AG09319 (cell line): Measurements from ENCODE around the gene PCBP3.
"Not testable (repeated sequence)": the region's sequence is repeated elsewhere in the genome, so short reads cannot be mapped to it uniquely, and the experiment has no call there.

Experiments
- DNase-seq: peaks from one replicate; pipeline ENCODE4 v3.0.0-alpha.2; 2010; ENCODE audit warnings: low read depth; ENCODE audit errors: extremely low read depth
- TF ChIP-seq, protein P1 (sequence below): IDR thresholded peaks from 2 replicates; pipeline ENCODE4 v1.5.1; 2011; ENCODE audit warnings: low read depth, mild to moderate bottlenecking, inconsistent platforms, low read length, moderate library complexity

The PCBP3 gene

DNA sequence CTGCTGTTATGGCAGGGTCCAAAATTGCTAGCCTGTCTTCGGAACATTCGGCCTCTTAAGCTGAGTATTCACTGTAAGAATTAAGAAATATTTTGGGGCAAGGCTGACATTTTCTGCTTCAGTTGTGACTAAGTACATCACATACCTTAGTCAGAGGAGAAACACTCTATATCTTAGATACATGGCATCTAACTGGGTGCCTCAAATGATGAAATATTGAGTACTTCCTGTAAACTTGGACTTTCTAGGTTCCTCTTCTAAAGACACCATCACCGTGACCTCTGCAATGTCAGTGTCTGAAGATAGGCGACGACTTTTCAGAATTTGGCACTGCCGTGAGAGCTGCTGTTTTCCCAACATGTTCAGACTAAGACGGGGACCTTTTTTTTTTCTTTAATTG lies 65.6 kb downstream of the PCBP3 start:
- TF ChIP-seq, protein P1, sequence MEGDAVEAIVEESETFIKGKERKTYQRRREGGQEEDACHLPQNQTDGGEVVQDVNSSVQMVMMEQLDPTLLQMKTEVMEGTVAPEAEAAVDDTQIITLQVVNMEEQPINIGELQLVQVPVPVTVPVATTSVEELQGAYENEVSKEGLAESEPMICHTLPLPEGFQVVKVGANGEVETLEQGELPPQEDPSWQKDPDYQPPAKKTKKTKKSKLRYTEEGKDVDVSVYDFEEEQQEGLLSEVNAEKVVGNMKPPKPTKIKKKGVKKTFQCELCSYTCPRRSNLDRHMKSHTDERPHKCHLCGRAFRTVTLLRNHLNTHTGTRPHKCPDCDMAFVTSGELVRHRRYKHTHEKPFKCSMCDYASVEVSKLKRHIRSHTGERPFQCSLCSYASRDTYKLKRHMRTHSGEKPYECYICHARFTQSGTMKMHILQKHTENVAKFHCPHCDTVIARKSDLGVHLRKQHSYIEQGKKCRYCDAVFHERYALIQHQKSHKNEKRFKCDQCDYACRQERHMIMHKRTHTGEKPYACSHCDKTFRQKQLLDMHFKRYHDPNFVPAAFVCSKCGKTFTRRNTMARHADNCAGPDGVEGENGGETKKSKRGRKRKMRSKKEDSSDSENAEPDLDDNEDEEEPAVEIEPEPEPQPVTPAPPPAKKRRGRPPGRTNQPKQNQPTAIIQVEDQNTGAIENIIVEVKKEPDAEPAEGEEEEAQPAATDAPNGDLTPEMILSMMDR: no peak
- no peak for DNase-seq

- TF ChIP-seq, protein P1: no peak
- DNase-seq: no peak
These were observed 66.3 kb downstream of the PCBP3 start for GRCh38 chr21:45709696-45710268.

DNA sequence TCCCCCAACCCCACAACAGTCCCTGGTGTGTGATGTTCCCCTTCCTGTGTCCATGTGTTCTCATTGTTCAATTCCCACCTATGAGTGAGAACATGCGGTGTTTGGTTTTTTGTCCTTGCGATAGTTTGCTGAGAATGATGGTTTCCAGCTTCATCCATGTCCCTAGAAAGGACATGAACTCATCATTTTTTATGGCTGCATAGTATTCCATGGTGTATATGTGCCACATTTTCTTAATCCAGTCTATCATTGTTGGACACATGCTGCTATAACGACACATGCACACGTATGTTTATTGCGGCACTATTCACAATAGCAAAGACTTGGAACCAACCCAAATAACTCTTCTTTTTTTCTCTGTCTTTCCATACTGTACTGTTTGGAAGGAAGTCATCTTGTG lies 66.8 kb downstream of the PCBP3 start:
- DNase-seq: not testable (repeated sequence)

- no peak for DNase-seq
These were observed 70.1 kb downstream of the PCBP3 start for GRCh38 chr21:45713613-45714012.

DNA sequence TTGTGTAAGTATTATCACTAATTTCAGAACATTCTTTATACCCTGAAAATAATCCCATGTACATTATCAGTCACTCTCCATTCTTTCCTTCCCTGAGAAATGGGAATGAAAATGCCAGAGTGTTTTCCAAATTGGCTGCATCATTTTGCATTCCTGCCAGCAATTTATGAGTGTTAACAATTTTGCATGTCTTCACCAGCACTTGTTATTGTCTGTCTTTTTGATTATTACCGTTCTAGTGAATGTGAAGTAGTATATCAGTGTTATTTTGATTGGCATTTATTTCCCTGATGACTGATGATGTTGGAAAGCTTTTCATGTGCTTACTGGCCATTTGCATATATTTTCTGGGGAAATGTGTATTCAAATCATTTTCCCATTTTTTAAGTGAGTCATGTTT lies 71.9 kb downstream of the PCBP3 start:
- DNase-seq: no peak
- TF ChIP-seq, protein P1: no peak

More at GRCh38 chr21:45713613-45714012, 70.1 kb downstream of the PCBP3 start:
- TF ChIP-seq, protein P1: no peak

DNA sequence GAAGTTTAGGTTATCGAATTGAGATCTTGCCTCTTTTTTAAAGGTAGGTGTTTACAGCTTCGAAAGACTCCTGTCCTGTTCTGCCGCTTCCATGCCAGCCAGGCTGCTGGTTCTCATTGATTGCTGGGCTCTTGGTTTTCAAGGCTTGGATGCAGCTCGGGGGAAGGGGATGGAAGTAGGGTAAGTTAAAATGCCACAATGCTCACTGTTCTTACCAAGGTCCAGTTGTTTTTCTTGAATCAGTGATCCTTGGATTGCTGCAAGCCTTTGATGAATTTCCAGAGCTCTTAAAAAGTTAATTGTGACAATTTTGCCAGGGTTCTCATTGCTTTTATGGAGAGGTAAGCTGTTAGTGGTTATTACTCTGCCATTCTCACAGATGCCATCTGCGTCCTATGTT lies 74.9 kb downstream of the PCBP3 start:
- TF ChIP-seq, protein P1: no peak

DNA sequence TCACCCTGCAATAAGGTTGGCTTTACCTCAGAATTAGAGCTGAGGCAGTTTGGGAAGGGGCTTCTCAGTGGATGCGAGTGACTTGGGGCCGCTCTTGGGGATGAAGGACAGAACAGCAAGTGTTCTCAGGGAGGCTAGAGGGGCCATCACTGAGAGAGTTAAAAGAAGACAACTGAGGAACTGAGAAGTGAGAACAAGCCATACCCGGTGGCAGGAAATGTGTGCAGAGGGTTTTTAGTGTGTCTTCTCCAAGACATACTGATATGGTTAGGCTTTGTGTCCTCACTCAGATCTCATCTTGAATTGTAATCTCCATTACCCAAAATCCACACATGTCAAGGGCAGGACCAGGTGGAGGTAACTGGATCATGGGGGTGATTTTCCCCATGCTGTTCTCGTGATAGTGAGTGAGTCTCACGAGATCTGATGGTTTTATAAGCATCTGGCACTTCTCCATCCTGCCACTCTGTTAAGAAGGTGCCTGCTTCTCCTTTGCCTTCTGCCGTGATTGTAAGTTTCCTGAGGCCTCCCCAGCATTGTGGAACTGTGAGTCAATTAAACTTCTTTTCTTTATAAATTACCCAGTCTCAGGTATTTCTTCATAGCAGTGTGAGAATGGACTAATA lies 75.8 kb downstream of the PCBP3 start:
- TF ChIP-seq, protein P1: no peak
- no peak for DNase-seq

More for the DNA sequence above, 74.9 kb downstream of the PCBP3 start:
- DNase-seq: no peak

GRCh38 chr21:45720204-45720603 lies 76.7 kb downstream of the PCBP3 start:
- DNase-seq: not testable (repeated sequence)
